ENCODE results near the gene RPUSD1. TPM values are rescaled to one million over a fixed set of nuclear protein-coding genes. Genes with fewer than 3 reads are reported as not detected.

Gene RPUSD1
- polyA plus RNA-seq, 2 of the 4 experiments (the other 2 are of a cell fraction), result 10.6 to 29.3 TPM

DNA sequence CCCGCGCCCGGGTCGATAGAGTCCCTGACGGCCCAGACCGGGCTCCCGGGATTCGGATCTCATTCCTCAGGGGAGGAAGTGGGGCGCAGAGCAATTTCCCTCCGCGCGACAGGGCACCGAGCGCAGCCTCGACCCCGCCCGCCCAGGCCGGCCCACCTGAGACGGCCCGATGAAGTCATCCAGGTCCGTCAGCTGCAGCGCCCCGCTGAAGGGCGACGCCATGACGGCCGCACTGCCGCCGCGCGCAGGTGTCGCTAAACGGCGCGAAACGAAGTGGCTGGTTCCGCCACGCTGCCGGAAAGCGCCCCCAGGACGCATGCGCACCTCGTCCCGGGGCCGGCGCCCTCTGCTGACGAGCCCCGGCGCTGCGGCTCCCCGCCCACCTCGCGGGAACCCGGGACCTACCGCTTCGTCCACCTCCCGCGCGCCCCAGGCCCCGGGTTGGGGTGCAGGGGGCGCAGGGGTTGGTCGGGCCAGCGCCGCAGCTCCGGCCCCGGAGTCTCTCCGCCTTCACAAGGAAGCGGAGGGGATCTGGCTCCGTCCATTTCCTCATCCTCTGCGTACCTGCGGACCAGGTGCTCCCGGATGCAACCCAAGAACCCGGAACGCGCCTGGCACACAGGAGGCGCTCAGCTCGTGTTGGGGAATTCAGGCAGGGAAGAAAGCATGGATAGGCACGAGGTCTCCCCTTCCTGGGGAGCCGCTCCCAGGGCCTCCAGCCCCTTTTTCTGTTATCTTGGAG lies 47.2 kb downstream of the RPUSD1 start, which contains the start of gene CIAO3 (continued):
- TF ChIP-seq, protein P1, sequence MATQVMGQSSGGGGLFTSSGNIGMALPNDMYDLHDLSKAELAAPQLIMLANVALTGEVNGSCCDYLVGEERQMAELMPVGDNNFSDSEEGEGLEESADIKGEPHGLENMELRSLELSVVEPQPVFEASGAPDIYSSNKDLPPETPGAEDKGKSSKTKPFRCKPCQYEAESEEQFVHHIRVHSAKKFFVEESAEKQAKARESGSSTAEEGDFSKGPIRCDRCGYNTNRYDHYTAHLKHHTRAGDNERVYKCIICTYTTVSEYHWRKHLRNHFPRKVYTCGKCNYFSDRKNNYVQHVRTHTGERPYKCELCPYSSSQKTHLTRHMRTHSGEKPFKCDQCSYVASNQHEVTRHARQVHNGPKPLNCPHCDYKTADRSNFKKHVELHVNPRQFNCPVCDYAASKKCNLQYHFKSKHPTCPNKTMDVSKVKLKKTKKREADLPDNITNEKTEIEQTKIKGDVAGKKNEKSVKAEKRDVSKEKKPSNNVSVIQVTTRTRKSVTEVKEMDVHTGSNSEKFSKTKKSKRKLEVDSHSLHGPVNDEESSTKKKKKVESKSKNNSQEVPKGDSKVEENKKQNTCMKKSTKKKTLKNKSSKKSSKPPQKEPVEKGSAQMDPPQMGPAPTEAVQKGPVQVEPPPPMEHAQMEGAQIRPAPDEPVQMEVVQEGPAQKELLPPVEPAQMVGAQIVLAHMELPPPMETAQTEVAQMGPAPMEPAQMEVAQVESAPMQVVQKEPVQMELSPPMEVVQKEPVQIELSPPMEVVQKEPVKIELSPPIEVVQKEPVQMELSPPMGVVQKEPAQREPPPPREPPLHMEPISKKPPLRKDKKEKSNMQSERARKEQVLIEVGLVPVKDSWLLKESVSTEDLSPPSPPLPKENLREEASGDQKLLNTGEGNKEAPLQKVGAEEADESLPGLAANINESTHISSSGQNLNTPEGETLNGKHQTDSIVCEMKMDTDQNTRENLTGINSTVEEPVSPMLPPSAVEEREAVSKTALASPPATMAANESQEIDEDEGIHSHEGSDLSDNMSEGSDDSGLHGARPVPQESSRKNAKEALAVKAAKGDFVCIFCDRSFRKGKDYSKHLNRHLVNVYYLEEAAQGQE (IDR thresholded peaks at IDR 0.05), result 0 out of 2 replicates have a peak, but pooled peaks have one; percentile 22
- TF ChIP-seq JUNB (IDR thresholded peaks at IDR 0.05), result no peak
- peak; percentile 33 for TF ChIP-seq CHD2 (IDR thresholded peaks at IDR 0.05; ENCODE audit: low read length, partially characterized antibody)
- TF ChIP-seq RCOR1 (IDR thresholded peaks at IDR 0.05; ENCODE audit: low read depth, low read length), result no peak
- TF ChIP-seq HDAC2 (IDR thresholded peaks at IDR 0.05), result no peak

DNA sequence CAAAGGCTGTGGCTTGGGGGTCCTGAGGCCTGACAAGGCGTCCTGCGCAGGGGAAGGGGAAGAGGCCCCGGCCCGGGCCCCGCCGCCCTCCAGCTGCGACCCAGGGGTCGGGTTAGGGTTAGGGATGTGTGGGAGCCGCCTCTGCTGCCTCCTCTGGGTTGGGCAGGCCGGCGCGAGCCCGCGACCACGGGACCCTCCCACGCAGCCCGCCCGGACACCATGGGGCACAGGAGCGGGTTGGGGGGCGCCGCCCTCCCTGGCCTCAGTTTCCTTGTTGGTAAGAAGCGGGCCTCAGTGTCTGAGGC lies 47.8 kb downstream of the RPUSD1 start:
- no peaks in the 10 kb centered on the region for H3K9me3 ChIP-seq
- peak overlapping the region; percentile 96 for H3K4me3 ChIP-seq
- peak overlapping the region; percentile 99 for H3K4me2 ChIP-seq
- 0% methylated on average over 3 of the region's 22 CpGs for WGBS (ENCODE audit: missing lambda C conversion rate)
- TF ChIP-seq POLR2AphosphoS2 (conservative IDR thresholded peaks at IDR 0.05; ENCODE audit: low read length) (no peak), FOSL2 (IDR thresholded peaks at IDR 0.05) (no peak), FOSL2 (CRISPR knock-in tag; IDR thresholded peaks at IDR 0.05) (no peak), CHD2 (IDR thresholded peaks at IDR 0.05; ENCODE audit: low read length, partially characterized antibody) (no peak), CBX8 (IDR thresholded peaks at IDR 0.05) (no peak), RAD21 (conservative IDR thresholded peaks at IDR 0.05 in 1 of 2, IDR thresholded peaks at IDR 0.05 in 1 of 2) (no peak), NR3C1 (IDR thresholded peaks at IDR 0.05) (no peak), ZC3H11A (IDR thresholded peaks at IDR 0.05) (no peak), GATA3 (IDR thresholded peaks at IDR 0.05; ENCODE audit: borderline replicate concordance) (no peak), TP53 (CRISPR knock-in tag; IDR thresholded peaks at IDR 0.05) (no peak)
- TF ChIP-seq, protein P2, sequence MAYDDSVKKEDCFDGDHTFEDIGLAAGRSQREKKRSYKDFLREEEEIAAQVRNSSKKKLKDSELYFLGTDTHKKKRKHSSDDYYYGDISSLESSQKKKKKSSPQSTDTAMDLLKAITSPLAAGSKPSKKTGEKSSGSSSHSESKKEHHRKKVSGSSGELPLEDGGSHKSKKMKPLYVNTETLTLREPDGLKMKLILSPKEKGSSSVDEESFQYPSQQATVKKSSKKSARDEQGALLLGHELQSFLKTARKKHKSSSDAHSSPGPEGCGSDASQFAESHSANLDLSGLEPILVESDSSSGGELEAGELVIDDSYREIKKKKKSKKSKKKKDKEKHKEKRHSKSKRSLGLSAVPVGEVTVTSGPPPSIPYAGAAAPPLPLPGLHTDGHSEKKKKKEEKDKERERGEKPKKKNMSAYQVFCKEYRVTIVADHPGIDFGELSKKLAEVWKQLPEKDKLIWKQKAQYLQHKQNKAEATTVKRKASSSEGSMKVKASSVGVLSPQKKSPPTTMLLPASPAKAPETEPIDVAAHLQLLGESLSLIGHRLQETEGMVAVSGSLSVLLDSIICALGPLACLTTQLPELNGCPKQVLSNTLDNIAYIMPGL (CRISPR knock-in tag; IDR thresholded peaks at IDR 0.05; ENCODE audit: borderline replicate concordance), result no peak
- TF ChIP-seq, protein P3, sequence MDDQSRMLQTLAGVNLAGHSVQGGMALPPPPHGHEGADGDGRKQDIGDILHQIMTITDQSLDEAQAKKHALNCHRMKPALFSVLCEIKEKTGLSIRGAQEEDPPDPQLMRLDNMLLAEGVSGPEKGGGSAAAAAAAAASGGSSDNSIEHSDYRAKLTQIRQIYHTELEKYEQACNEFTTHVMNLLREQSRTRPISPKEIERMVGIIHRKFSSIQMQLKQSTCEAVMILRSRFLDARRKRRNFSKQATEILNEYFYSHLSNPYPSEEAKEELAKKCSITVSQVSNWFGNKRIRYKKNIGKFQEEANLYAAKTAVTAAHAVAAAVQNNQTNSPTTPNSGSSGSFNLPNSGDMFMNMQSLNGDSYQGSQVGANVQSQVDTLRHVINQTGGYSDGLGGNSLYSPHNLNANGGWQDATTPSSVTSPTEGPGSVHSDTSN (IDR thresholded peaks at IDR 0.05), result no peak
- TF ChIP-seq, protein P4, sequence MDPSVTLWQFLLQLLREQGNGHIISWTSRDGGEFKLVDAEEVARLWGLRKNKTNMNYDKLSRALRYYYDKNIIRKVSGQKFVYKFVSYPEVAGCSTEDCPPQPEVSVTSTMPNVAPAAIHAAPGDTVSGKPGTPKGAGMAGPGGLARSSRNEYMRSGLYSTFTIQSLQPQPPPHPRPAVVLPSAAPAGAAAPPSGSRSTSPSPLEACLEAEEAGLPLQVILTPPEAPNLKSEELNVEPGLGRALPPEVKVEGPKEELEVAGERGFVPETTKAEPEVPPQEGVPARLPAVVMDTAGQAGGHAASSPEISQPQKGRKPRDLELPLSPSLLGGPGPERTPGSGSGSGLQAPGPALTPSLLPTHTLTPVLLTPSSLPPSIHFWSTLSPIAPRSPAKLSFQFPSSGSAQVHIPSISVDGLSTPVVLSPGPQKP (IDR thresholded peaks at IDR 0.05; ENCODE audit: low read depth, low read length), result no peak
- POLR2A ChIA-PET, result interaction anchor here (1.7 kb wide), 1 partner anchor 12 kb away, joined by 5 read pairs; no protein-coding TSS in a partner anchor
- H3K27ac ChIP-seq, result peak overlapping the region; percentile 95 to 96
- H3K4me1 ChIP-seq, result peaks cover 6% of the 10 kb centered on the region; the same call in 2 of the 3 replicates
- FAIRE-seq (no peak), DNase-seq (ENCODE audit: low read depth in 1 of 2, low spot score in 1 of 2) (no peak), ATAC-seq (peak; percentile 15 to 57; a peak in 4 of 6 replicates)
- CTCF ChIA-PET, result interaction anchor here (0.9 to 28.0 kb wide), 13 partner anchors 10 to 315 kb away, joined by 3 to 656 read pairs (median 7); partner anchors contain the start of genes ANTKMT, CCDC78, CHTF18 and FBXL16
